Measurements from ENCODE around the gene SH3RF1. TPM values are rescaled to one million over a fixed set of nuclear protein-coding genes. Genes with fewer than 3 reads are reported as not detected.

The SH3RF1 gene
- total RNA-seq, 2 experiments from 2014 or later, result 0.23 TPM; not detected in 1

GRCh38 chr4:169150806-169151205, 120.0 kb downstream of the SH3RF1 start:
- H3K9me3 Mint-ChIP-seq, result no peaks in the 10 kb centered on the region
- DNase-seq, result no peak
- H3K4me3 Mint-ChIP-seq, result no peak overlapping the region
- H3K27me3 Mint-ChIP-seq, result peaks cover 6% of the 10 kb centered on the region
- no peaks in the 10 kb centered on the region for H3K4me1 Mint-ChIP-seq
- no peaks in the 10 kb centered on the region for H3K36me3 Mint-ChIP-seq (ENCODE audit: low read depth)
- ChIA-PET POLR2A (no interaction called here), CTCF (no interaction called here)
- H3K27ac Mint-ChIP-seq, result no peak overlapping the region

GRCh38 chr4:169148885-169149284, 121.9 kb downstream of the SH3RF1 start:
- Mint-ChIP-seq H3K4me1 (no peaks in the 10 kb centered on the region), H3K27me3 (peaks cover 2% of the 10 kb centered on the region), H3K4me3 (no peak overlapping the region), H3K36me3 (ENCODE audit: low read depth) (no peaks in the 10 kb centered on the region), H3K9me3 (no peaks in the 10 kb centered on the region), H3K27ac (no peak overlapping the region)
- ChIA-PET CTCF (no interaction called here), POLR2A (no interaction called here)
- DNase-seq, result no peak

- Mint-ChIP-seq H3K4me3 (no peak overlapping the region), H3K4me1 (no peaks in the 10 kb centered on the region), H3K9me3 (no peaks in the 10 kb centered on the region), H3K36me3 (ENCODE audit: low read depth) (no peaks in the 10 kb centered on the region), H3K27ac (no peak overlapping the region), H3K27me3 (peaks cover 4% of the 10 kb centered on the region)
- CTCF ChIA-PET, result no interaction called here
- POLR2A ChIA-PET, result no interaction called here
- no peak for DNase-seq
Observed at GRCh38 chr4:169147191-169147590, 123.6 kb downstream of the SH3RF1 start.

DNA sequence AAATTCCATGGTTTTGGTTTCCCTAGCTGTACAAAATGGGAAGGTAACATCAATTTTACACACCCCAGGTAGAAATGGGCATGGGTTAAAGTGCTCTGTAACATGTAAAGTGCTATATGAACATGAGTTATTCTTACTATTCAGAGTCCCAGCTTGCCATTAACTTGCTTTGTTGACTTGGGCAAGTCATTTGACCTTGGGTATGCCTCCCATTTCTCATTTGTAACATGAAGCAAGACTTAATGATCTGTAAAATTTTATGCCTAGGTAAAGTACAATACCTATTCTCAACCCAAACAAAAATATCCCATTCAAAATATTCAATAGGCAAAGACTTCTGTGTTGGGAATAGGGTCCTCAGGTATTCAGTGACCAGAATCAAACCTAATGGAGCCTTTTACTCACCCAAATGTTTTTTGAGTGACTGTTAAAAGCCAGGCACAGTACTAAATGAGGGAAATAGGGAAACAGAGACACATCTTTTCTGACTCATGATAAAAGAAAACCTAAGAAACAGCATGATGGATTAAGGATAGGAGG, 126.6 kb downstream of the SH3RF1 start:
- no peaks in the 10 kb centered on the region for H3K4me1 Mint-ChIP-seq
- H3K4me3 Mint-ChIP-seq, result no peak overlapping the region
- DNase-seq, result no peak
- CTCF ChIA-PET, result no interaction called here
- H3K27ac Mint-ChIP-seq, result no peak overlapping the region
- no peaks in the 10 kb centered on the region for H3K36me3 Mint-ChIP-seq (ENCODE audit: low read depth)
- peaks cover 3% of the 10 kb centered on the region for H3K27me3 Mint-ChIP-seq
- no peaks in the 10 kb centered on the region for H3K9me3 Mint-ChIP-seq
- POLR2A ChIA-PET, result no interaction called here

DNA sequence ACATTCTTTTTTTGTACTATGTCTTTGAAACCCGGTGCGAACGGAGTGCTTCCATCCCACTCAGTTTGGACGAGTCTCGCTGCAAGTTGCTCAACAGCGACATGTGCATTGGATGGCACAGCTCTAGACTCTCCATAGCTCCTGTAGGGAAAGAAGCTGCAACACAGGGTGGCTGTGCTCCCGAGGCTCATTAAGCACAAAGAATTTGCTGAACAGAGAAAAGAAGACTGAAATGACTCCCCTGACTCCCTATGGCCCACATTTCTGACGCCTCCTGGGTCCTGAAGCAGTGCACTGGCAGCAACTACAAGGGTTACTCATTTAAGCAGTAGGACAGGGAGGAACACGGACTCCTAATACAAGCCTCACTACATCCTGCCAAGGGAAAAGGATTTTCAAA, 127.4 kb downstream of the SH3RF1 start:
- Mint-ChIP-seq H3K4me1 (no peaks in the 10 kb centered on the region), H3K4me3 (no peak overlapping the region), H3K36me3 (ENCODE audit: low read depth) (no peaks in the 10 kb centered on the region), H3K27ac (no peak overlapping the region), H3K27me3 (peaks cover 3% of the 10 kb centered on the region), H3K9me3 (no peaks in the 10 kb centered on the region)
- ChIA-PET CTCF (no interaction called here), POLR2A (no interaction called here)
- no peak for DNase-seq

DNA sequence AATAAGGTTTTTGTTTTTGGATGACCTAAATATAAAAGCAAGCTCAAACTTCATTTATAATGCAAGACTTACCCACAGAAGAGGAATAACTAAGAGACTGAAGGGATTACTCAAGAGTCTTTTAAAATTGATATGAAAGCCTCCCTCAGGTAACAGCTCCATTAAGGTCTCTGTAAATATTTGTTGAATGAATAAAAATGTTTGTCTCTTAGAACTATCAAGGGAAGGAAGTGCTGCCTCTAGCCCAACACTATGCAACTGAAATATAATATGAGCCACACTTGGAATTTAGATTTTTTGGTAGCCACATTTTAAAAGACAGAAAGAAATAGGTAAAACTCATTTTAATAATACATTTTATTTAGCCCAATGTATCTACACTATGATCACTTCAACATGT, 127.8 kb downstream of the SH3RF1 start:
- H3K4me3 Mint-ChIP-seq, result no peak overlapping the region
- H3K27ac Mint-ChIP-seq, result no peak overlapping the region
- no peaks in the 10 kb centered on the region for H3K4me1 Mint-ChIP-seq
- peaks cover 3% of the 10 kb centered on the region for H3K27me3 Mint-ChIP-seq
- CTCF ChIA-PET, result no interaction called here
- no peaks in the 10 kb centered on the region for H3K36me3 Mint-ChIP-seq (ENCODE audit: low read depth)
- DNase-seq, result no peak
- no peaks in the 10 kb centered on the region for H3K9me3 Mint-ChIP-seq
- POLR2A ChIA-PET, result no interaction called here

- no peaks in the 10 kb centered on the region for H3K9me3 Mint-ChIP-seq
- H3K27ac Mint-ChIP-seq, result no peak overlapping the region
Observed at GRCh38 chr4:169142391-169142790, 128.4 kb downstream of the SH3RF1 start.

GRCh38 chr4:169139021-169139420, 131.7 kb downstream of the SH3RF1 start:
- ChIA-PET POLR2A (no interaction called here), CTCF (no interaction called here)
- Mint-ChIP-seq H3K27ac (no peak overlapping the region), H3K27me3 (peaks cover 8% of the 10 kb centered on the region), H3K36me3 (ENCODE audit: low read depth) (no peaks in the 10 kb centered on the region), H3K4me1 (no peaks in the 10 kb centered on the region), H3K9me3 (no peaks in the 10 kb centered on the region), H3K4me3 (no peak overlapping the region)
- DNase-seq, result no peak

More at GRCh38 chr4:169142391-169142790, 128.4 kb downstream of the SH3RF1 start:
- peaks cover 3% of the 10 kb centered on the region for H3K27me3 Mint-ChIP-seq
- H3K4me3 Mint-ChIP-seq, result no peak overlapping the region
- POLR2A ChIA-PET, result no interaction called here
- H3K36me3 Mint-ChIP-seq (ENCODE audit: low read depth), result no peaks in the 10 kb centered on the region
- CTCF ChIA-PET, result no interaction called here
- no peaks in the 10 kb centered on the region for H3K4me1 Mint-ChIP-seq
- no peak for DNase-seq

GRCh38 chr4:169137558-169137920, 133.2 kb downstream of the SH3RF1 start:
- no peaks in the 10 kb centered on the region for H3K36me3 Mint-ChIP-seq (ENCODE audit: low read depth)
- no peaks in the 10 kb centered on the region for H3K4me1 Mint-ChIP-seq
- DNase-seq, result no peak
- peaks cover 5% of the 10 kb centered on the region for H3K27me3 Mint-ChIP-seq
- ChIA-PET POLR2A (no interaction called here), CTCF (no interaction called here)
- no peak overlapping the region for H3K4me3 Mint-ChIP-seq
- H3K9me3 Mint-ChIP-seq, result no peaks in the 10 kb centered on the region
- no peak overlapping the region for H3K27ac Mint-ChIP-seq

GRCh38 chr4:169136796-169137557, 133.8 kb downstream of the SH3RF1 start:
- POLR2A ChIA-PET, result no interaction called here

GRCh38 chr4:169136330-169136729, 134.4 kb downstream of the SH3RF1 start:
- Mint-ChIP-seq H3K27me3 (peaks cover 5% of the 10 kb centered on the region), H3K9me3 (no peaks in the 10 kb centered on the region), H3K4me3 (no peak overlapping the region), H3K4me1 (no peaks in the 10 kb centered on the region), H3K27ac (no peak overlapping the region), H3K36me3 (ENCODE audit: low read depth) (no peaks in the 10 kb centered on the region)
- DNase-seq, result no peak
- POLR2A ChIA-PET, result no interaction called here
- CTCF ChIA-PET, result no interaction called here

More at GRCh38 chr4:169136796-169137557, 133.8 kb downstream of the SH3RF1 start:
- DNase-seq, result no peak
- Mint-ChIP-seq H3K9me3 (no peaks in the 10 kb centered on the region), H3K4me3 (no peak overlapping the region), H3K27me3 (peaks cover 5% of the 10 kb centered on the region), H3K27ac (no peak overlapping the region), H3K36me3 (ENCODE audit: low read depth) (no peaks in the 10 kb centered on the region), H3K4me1 (no peaks in the 10 kb centered on the region)
- CTCF ChIA-PET, result no interaction called here

GRCh38 chr4:169135776-169136175, 135.0 kb downstream of the SH3RF1 start:
- CTCF ChIA-PET, result no interaction called here
- DNase-seq, result no peak
- Mint-ChIP-seq H3K9me3 (no peaks in the 10 kb centered on the region), H3K4me3 (no peak overlapping the region), H3K4me1 (no peaks in the 10 kb centered on the region), H3K27ac (no peak overlapping the region), H3K36me3 (ENCODE audit: low read depth) (no peaks in the 10 kb centered on the region), H3K27me3 (peaks cover 5% of the 10 kb centered on the region)
- POLR2A ChIA-PET, result no interaction called here

GRCh38 chr4:169133932-169134331, 136.8 kb downstream of the SH3RF1 start:
- no peak for DNase-seq
- ChIA-PET CTCF (no interaction called here), POLR2A (no interaction called here)
- H3K27me3 Mint-ChIP-seq, result peaks cover 5% of the 10 kb centered on the region
- H3K4me1 Mint-ChIP-seq, result no peaks in the 10 kb centered on the region
- no peaks in the 10 kb centered on the region for H3K36me3 Mint-ChIP-seq (ENCODE audit: low read depth)
- H3K4me3 Mint-ChIP-seq, result no peak overlapping the region
- H3K9me3 Mint-ChIP-seq, result no peaks in the 10 kb centered on the region
- H3K27ac Mint-ChIP-seq, result no peak overlapping the region

- no peak for DNase-seq
- no peaks in the 10 kb centered on the region for H3K36me3 Mint-ChIP-seq (ENCODE audit: low read depth)
- ChIA-PET CTCF (no interaction called here), POLR2A (no interaction called here)
- no peaks in the 10 kb centered on the region for H3K9me3 Mint-ChIP-seq
- H3K27ac Mint-ChIP-seq, result no peak overlapping the region
- H3K4me1 Mint-ChIP-seq, result no peaks in the 10 kb centered on the region
- peaks cover 5% of the 10 kb centered on the region for H3K27me3 Mint-ChIP-seq
- H3K4me3 Mint-ChIP-seq, result no peak overlapping the region
Observed at GRCh38 chr4:169132561-169133305, 138.0 kb downstream of the SH3RF1 start.
